OCI-LY1 (cell line): ENCODE data around the gene NAV2.

Source experiments
- H2AFZ ChIP-seq: fragments of 200-600 bp; sonication (generic), shearing (Covaris generic); 2 replicates; pipeline ENCODE4 v1.6.0; 2014; ENCODE audit warnings: antibody characterized with exemption, mild to moderate bottlenecking, low read length
- H3F3A ChIP-seq: fragments of 200-600 bp; sonication (generic), shearing (Covaris generic); 2 replicates; pipeline ENCODE4 v1.6.0; 2014; ENCODE audit warnings: mild to moderate bottlenecking, antibody characterized with exemption, low read length, moderate library complexity; ENCODE audit not compliant: insufficient read depth
- H3K27ac ChIP-seq: fragments of 200-600 bp; sonication (generic); 2 replicates; pipeline ENCODE4 v1.5.1; 2014; ENCODE audit warnings: low read length, mixed run types, mild to moderate bottlenecking, low read depth; ENCODE audit not compliant: poor library complexity, severe bottlenecking
- H3K27me3 ChIP-seq: fragments of 200-600 bp; sonication (generic); 2 replicates; pipeline ENCODE4 v1.6.0; 2014; ENCODE audit warnings: antibody characterized with exemption, mild to moderate bottlenecking, low read length, moderate library complexity; ENCODE audit not compliant: insufficient read depth
- H3K36me3 ChIP-seq: fragments of 200-600 bp; sonication (generic); 2 replicates; pipeline ENCODE4 v1.6.1; 2014; ENCODE audit warnings: mild to moderate bottlenecking, antibody characterized with exemption, low read length, moderate library complexity, mixed read lengths; ENCODE audit not compliant: insufficient read depth
- H3K4me1 ChIP-seq: fragments of 200-600 bp; sonication (generic); 2 replicates; pipeline ENCODE4 v1.5.1; 2014; ENCODE audit warnings: mild to moderate bottlenecking, low read length, moderate library complexity; ENCODE audit not compliant: insufficient read depth, severe bottlenecking
- H3K4me2 ChIP-seq: fragments of 200-600 bp; sonication (generic), shearing (Covaris generic); 2 replicates; pipeline ENCODE4 v1.6.1; 2014; ENCODE audit warnings: low read length
- H3K4me3 ChIP-seq: fragments of 200-600 bp; sonication (generic); 2 replicates; pipeline ENCODE4 v1.5.1; 2014; ENCODE audit warnings: low read length, low read depth, mild to moderate bottlenecking, mixed read lengths; ENCODE audit not compliant: poor library complexity, severe bottlenecking
- H3K79me2 ChIP-seq: fragments of 200-600 bp; shearing (Covaris generic); 2 replicates; pipeline ENCODE4 v1.6.1; 2016; ENCODE audit warnings: mixed run types, low read length, mixed read lengths; ENCODE audit not compliant: insufficient read depth
- H3K9ac ChIP-seq: fragments of 200-600 bp; sonication (generic), shearing (Covaris generic); 2 replicates; pipeline ENCODE4 v1.6.1; 2014; ENCODE audit warnings: mild to moderate bottlenecking, low read length, mixed read lengths
- H3K9me2 ChIP-seq: fragments of 200-600 bp; sonication (generic), shearing (Covaris generic); 2 replicates; pipeline ENCODE4 v1.6.1; 2014; ENCODE audit warnings: low read depth, mild to moderate bottlenecking, low read length, mixed read lengths
- H3K9me3 ChIP-seq: fragments of 200-600 bp; shearing (Covaris generic); 2 replicates; pipeline ENCODE4 v1.6.1; 2014; ENCODE audit warnings: low read length, mixed read lengths
- H4K20me1 ChIP-seq: fragments of 200-600 bp; sonication (generic), shearing (Covaris generic); 2 replicates; pipeline ENCODE4 v1.6.0; 2016; ENCODE audit warnings: mild to moderate bottlenecking, low read length; ENCODE audit not compliant: insufficient read depth
- CTCF ChIP-seq: fragments of 200-600 bp; sonication (generic), shearing (Covaris generic); IDR thresholded peaks from 2 replicates; pipeline ENCODE4 v1.5.1; 2017; ENCODE audit warnings: mild to moderate bottlenecking, antibody characterized with exemption, low read length, moderate library complexity, mixed read lengths
- EZH2 ChIP-seq: fragments of 200-600 bp; sonication (generic), shearing (Covaris generic); IDR thresholded peaks from 2 replicates; pipeline ENCODE4 v1.8.0; 2017; ENCODE audit warnings: borderline replicate concordance, mixed run types, mild to moderate bottlenecking, antibody characterized with exemption, low read length, moderate library complexity, mixed read lengths

Gene NAV2

DNA sequence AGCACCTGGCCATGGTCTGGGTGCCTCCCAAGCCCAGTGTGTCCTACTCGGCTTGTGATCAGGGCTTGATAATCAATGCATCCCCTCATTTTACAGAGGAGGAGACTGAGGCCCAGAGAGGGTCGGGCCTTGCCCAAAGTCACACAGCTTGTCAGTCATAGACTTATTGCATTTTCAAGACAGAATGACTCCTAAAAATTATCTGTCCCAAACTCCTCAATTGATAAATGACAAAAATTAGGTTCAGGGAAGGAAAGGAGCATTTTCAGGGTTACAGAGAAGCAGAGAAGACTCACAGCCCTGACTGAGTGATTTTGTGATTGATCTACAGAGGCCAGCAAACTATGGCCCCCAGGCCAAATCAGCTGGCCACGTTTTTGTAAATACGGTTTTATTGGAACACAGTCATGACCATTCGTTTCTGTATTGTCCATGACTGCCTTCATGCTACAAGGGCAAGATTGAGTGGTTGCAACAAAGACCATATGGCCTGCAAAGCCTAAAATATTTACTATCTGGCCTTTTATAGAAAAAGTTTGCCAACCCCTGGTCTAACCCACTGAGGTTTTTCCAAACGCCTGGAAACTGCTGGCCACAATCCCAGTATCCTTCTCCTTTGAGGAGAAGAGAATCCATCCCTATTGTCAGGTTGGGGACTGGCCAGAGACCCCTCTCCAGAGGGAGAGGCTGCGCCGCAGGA lies 35.1 kb upstream of the NAV2 start:
- Histone ChIP-seq H3K27me3 (no peaks in the 10 kb centered on the region), H3K9me3 (no peaks in the 10 kb centered on the region), H3K36me3 (no peaks in the 10 kb centered on the region), H4K20me1 (no peaks in the 10 kb centered on the region), H3K79me2 (no peaks in the 10 kb centered on the region), H3K9ac (no peak overlapping the region), H3K4me3 (no peak overlapping the region), H3F3A (no peaks in the 10 kb centered on the region), H3K4me2 (no peak overlapping the region), H3K9me2 (no peaks in the 10 kb centered on the region), H3K27ac (no peak overlapping the region), H3K4me1 (no peaks in the 10 kb centered on the region), H2AFZ (no peak overlapping the region)
- no peak for TF ChIP-seq EZH2
- no peak for TF ChIP-seq CTCF

DNA sequence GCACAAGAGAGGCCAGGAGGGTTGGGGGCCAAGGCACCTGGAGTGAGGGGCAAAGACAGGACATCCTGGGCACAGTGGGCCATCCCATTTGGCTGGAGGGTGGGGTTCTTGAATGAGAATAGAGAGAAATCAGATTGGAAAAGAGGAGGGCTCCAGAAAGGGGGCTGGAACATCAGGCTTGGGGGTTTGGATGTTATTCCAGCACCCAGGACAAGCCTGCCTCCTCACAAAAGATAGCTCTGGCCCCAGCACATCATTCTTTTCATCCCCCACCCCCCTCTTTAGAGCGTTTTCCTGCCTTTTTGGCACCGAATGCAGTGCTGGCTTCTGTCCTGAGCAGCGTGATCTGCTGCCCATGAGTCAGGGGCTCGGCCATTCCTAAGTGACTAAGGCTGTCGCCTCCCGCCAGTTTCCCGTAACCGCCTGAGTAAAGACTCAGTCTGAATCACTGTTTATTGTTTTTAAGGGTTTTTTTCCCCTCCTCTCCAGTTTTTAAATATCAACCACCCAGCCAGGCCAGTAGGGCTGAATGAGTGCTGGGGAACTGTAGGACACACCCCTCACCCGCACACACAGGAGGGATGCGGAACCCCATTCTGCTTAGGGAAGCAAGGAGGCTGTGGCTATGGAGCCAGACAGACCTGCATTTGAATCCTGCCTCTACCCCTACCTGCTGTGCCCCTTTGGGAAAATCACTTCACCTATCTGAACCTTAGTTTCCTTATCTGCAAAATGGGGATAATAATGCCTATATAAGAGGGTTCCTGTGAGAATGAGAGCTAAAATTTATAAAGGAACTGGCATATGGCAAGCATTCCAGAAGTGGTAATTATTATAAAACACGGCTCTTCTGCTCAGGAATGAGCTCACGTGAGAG lies 32.4 kb upstream of the NAV2 start:
- Histone ChIP-seq H3F3A (no peaks in the 10 kb centered on the region), H3K4me3 (no peak overlapping the region), H3K27me3 (no peaks in the 10 kb centered on the region), H4K20me1 (no peaks in the 10 kb centered on the region), H3K4me2 (no peak overlapping the region), H3K4me1 (no peaks in the 10 kb centered on the region), H2AFZ (no peak overlapping the region), H3K79me2 (no peaks in the 10 kb centered on the region), H3K9ac (no peak overlapping the region), H3K9me2 (no peaks in the 10 kb centered on the region), H3K36me3 (no peaks in the 10 kb centered on the region), H3K9me3 (no peaks in the 10 kb centered on the region), H3K27ac (no peak overlapping the region)
- TF ChIP-seq CTCF, result no peak
- TF ChIP-seq EZH2, result no peak

GRCh38 chr11:19680829-19681368 lies 31.7 kb upstream of the NAV2 start:
- H3K27ac ChIP-seq, result no peak overlapping the region
- no peaks in the 10 kb centered on the region for H3K9me2 ChIP-seq
- no peak for TF ChIP-seq EZH2
- no peak for TF ChIP-seq CTCF
- H3K4me3 ChIP-seq, result no peak overlapping the region
- H3K9ac ChIP-seq, result no peak overlapping the region
- no peak overlapping the region for H3K4me2 ChIP-seq
- no peaks in the 10 kb centered on the region for H3K4me1 ChIP-seq
- H3K27me3 ChIP-seq, result no peaks in the 10 kb centered on the region
- no peaks in the 10 kb centered on the region for H4K20me1 ChIP-seq
- H2AFZ ChIP-seq, result no peak overlapping the region
- H3K79me2 ChIP-seq, result no peaks in the 10 kb centered on the region
- no peaks in the 10 kb centered on the region for H3F3A ChIP-seq
- H3K9me3 ChIP-seq, result no peaks in the 10 kb centered on the region
- H3K36me3 ChIP-seq, result no peaks in the 10 kb centered on the region
